Neural crest cell (in vitro differentiated cells): ENCODE data around the gene ANAPC1. TPM values are rescaled to one million over a fixed set of nuclear protein-coding genes. Genes with fewer than 3 reads are reported as not detected.
"Not testable (repeated sequence)": the region's sequence is repeated elsewhere in the genome, so short reads cannot be mapped to it uniquely, and the experiment has no call there.

ENCODE experiments used
- DNase-seq: peaks from one replicate; pipeline ENCODE4 v3.0.0; 2021; ENCODE audit warnings: low read depth, mixed read lengths, low spot score
- H3K27ac Mint-ChIP-seq: one replicate; pipeline ENCODE4 v1.8.0; 2021; ENCODE audit warnings: mild to moderate bottlenecking, mixed read lengths; ENCODE audit not compliant: unreplicated experiment
- H3K27me3 Mint-ChIP-seq: 2 replicates; pipeline ENCODE4 v1.8.0; 2021; ENCODE audit warnings: low read depth, mild to moderate bottlenecking, mixed read lengths
- H3K36me3 Mint-ChIP-seq: 2 replicates; pipeline ENCODE4 v1.8.0; 2021; ENCODE audit warnings: low read depth, mild to moderate bottlenecking, mixed read lengths
- H3K4me1 Mint-ChIP-seq: 2 replicates; pipeline ENCODE4 v1.8.0; 2021; ENCODE audit warnings: mixed read lengths
- H3K4me3 Mint-ChIP-seq: one replicate; pipeline ENCODE4 v1.8.0; 2021; ENCODE audit warnings: mild to moderate bottlenecking, mixed read lengths
- H3K9me3 Mint-ChIP-seq: 2 replicates; pipeline ENCODE4 v1.8.0; 2021; ENCODE audit warnings: mixed read lengths
- CTCF ChIP-seq: fragments of 200-600 bp; sonication (generic); conservative IDR thresholded peaks from 2 replicates; pipeline ENCODE4 v1.5.0; 2021; ENCODE audit warnings: antibody characterized with exemption, mild to moderate bottlenecking
- total RNA-seq: library from RNA; stranded (reverse); gene quantifications from 2 replicates; pipeline ENCODE4 v1.2.1, GENCODE V29; 2021

Gene ANAPC1
- total RNA-seq, 1 donor from 2014 or later = 69.0 TPM

DNA sequence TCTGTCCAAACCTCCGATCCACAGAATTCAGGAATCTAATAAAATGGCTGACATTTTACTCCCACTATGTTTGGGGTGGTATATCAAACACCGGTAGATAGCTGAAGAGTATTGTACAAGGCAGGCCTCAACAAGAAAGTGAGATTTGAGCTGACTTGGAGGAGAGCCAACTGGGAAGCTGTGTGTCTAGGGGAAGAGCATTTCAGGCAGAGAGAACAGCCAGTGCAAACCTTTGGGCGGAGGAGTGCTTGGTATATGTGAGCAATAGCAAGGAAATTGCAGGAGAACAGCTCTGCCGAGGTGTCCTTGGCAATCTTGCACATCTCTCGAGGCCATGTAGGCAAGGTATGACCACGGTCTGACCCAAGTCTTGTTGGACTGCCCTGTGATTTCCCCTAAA, 12.6 kb upstream of the ANAPC1 start:
- H3K27me3 Mint-ChIP-seq = peaks cover 32% of the 10 kb centered on the region
- H3K9me3 Mint-ChIP-seq = no peaks in the 10 kb centered on the region
- H3K36me3 Mint-ChIP-seq = no peaks in the 10 kb centered on the region
- peak overlapping the region; percentile 61 for H3K4me3 Mint-ChIP-seq
- no peak for TF ChIP-seq CTCF
- H3K27ac Mint-ChIP-seq = no peak overlapping the region
- no peak for DNase-seq
- peaks cover 16% of the 10 kb centered on the region for H3K4me1 Mint-ChIP-seq

DNA sequence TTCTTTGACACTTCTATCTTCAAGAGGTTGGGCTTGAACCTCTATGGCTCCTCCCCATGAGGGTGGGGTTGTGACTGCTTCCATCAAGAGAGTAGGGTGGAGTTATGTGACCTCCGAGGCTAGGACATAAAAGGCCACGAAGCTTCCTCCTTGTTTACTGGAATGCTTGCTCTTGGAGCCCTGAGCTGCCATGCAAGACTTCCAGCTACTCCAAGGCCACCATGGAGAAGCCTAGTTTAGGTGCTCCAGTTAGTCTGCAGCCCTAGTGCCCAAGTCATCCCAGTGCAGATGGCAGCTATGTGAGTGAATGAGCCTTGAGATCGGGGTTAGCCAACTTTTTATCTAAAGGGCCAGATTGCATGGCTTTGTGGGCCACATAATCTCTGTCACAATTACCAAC, 12.0 kb upstream of the ANAPC1 start:
- Mint-ChIP-seq H3K4me3 (peak overlapping the region; percentile 61), H3K36me3 (no peaks in the 10 kb centered on the region), H3K27me3 (peaks cover 29% of the 10 kb centered on the region), H3K4me1 (peaks cover 15% of the 10 kb centered on the region), H3K9me3 (no peaks in the 10 kb centered on the region), H3K27ac (no peak overlapping the region)
- no peak for DNase-seq
- no peak for TF ChIP-seq CTCF

GRCh38 chr2:111884592-111884964, 585 bp upstream of the ANAPC1 start:
- Mint-ChIP-seq H3K4me3 (peak overlapping the region; percentile 93), H3K27ac (peak overlapping the region; percentile 83), H3K27me3 (peaks cover 3% of the 10 kb centered on the region), H3K9me3 (no peaks in the 10 kb centered on the region), H3K36me3 (no peaks in the 10 kb centered on the region), H3K4me1 (peaks cover 16% of the 10 kb centered on the region)
- no peak for TF ChIP-seq CTCF
- DNase-seq = no peak

DNA sequence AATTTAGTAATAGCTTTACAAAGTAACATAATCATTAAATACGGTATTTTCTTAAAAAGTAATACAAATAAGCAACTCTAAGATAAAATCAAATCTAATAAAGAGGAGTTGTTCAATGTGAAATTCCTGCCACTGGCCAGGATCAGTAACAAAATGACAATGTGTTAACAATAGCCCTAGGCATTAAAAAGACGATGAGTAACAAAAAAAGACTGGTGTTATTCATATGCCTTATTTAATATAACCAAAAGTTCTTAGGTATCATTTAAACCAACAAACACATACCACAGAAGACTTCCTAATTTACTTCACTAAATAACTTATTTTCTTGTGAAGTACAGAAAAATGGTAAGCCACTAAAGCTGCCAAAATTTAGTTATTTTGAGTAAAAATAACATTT, 11.2 kb downstream of the ANAPC1 start:
- H3K9me3 Mint-ChIP-seq, DNase-seq, H3K4me1 Mint-ChIP-seq, H3K4me3 Mint-ChIP-seq, H3K27me3 Mint-ChIP-seq, H3K27ac Mint-ChIP-seq: not testable (repeated sequence)
- H3K36me3 Mint-ChIP-seq = peaks cover 10% of the 10 kb centered on the region

- peaks cover 17% of the 10 kb centered on the region for H3K36me3 Mint-ChIP-seq
- not testable (repeated sequence) for H3K4me1 Mint-ChIP-seq, H3K4me3 Mint-ChIP-seq, H3K27ac Mint-ChIP-seq, H3K27me3 Mint-ChIP-seq, H3K9me3 Mint-ChIP-seq, DNase-seq
Observed at GRCh38 chr2:111865124-111865523, 18.9 kb downstream of the ANAPC1 start.

DNA sequence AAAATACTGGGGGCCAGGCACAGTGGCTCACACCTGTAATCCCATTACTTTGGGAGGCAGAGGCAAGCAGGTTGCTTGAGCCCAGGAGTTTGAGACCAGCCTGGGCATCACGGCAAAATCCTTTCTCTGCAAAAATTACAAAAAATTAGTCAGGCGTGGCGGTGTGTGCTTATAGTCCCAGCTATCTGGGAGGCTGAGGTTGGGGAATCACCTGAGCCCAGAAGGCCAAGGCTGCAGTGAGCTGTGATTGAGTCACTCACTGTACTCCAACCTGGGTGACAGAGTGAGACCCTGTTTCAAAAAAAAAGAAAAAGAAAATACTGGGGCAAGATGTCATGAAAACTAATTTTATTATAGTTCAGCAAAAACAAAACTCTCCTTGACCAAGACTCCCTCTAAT, 24.0 kb downstream of the ANAPC1 start:
- H3K9me3 Mint-ChIP-seq, H3K27ac Mint-ChIP-seq, H3K4me3 Mint-ChIP-seq, H3K27me3 Mint-ChIP-seq, H3K4me1 Mint-ChIP-seq, DNase-seq: not testable (repeated sequence)
- H3K36me3 Mint-ChIP-seq = peaks cover 13% of the 10 kb centered on the region

GRCh38 chr2:111852544-111852943, 31.4 kb downstream of the ANAPC1 start:
- H3K9me3 Mint-ChIP-seq, H3K4me3 Mint-ChIP-seq, H3K4me1 Mint-ChIP-seq, H3K36me3 Mint-ChIP-seq, H3K27ac Mint-ChIP-seq, H3K27me3 Mint-ChIP-seq, DNase-seq: not testable (repeated sequence)

DNA sequence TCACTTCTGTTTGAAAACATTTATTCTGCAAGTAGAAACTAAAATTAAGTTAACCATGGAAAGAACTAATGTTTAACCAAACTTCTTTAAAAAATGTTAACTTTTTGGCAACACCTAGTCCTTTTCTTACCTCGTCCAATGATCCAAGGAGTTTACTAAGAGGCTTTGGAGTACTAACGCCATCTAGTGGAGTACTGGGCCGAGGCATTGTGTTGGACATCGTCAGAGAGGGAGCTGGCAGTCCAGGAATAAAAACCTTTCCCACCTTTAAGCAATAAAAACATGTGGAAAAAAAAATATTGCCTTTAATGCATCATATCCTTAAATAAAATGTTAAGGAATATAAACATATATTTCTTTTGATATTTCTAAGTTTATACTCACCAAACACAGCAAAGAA, 33.3 kb downstream of the ANAPC1 start:
- not testable (repeated sequence) for H3K27ac Mint-ChIP-seq, H3K27me3 Mint-ChIP-seq, H3K4me1 Mint-ChIP-seq, H3K4me3 Mint-ChIP-seq, H3K9me3 Mint-ChIP-seq, H3K36me3 Mint-ChIP-seq
- peak; percentile 61 for TF ChIP-seq CTCF
- peak; percentile 38 for DNase-seq

- not testable (repeated sequence) for DNase-seq, H3K4me3 Mint-ChIP-seq, H3K36me3 Mint-ChIP-seq, H3K27ac Mint-ChIP-seq, H3K9me3 Mint-ChIP-seq, H3K27me3 Mint-ChIP-seq, H3K4me1 Mint-ChIP-seq
Observed at GRCh38 chr2:111839625-111840282, 44.2 kb downstream of the ANAPC1 start.

DNA sequence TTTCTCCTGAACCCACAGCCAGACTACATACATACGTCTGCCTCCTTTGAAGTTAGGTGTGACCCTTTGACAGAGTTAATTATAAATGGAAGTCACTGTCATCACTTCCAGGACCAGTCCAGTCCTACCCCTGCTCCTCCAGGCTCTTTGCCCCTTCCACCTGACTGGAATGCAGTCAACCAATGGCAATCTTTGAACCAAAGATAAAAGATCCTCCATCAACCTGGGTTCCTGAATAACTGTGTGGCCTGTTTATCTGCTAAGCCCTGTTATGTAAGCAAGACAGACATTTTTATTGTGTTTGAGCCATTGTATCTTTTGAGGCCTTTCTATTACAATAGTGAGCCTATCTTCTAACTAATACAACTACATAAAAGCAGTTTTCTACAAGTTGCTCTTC, 45.0 kb downstream of the ANAPC1 start:
- H3K27ac Mint-ChIP-seq, H3K27me3 Mint-ChIP-seq, H3K9me3 Mint-ChIP-seq, H3K4me1 Mint-ChIP-seq, H3K4me3 Mint-ChIP-seq, DNase-seq: not testable (repeated sequence)
- peaks cover 11% of the 10 kb centered on the region for H3K36me3 Mint-ChIP-seq
